ENCODE data around the gene DDIT3.

Gene DDIT3

DNA sequence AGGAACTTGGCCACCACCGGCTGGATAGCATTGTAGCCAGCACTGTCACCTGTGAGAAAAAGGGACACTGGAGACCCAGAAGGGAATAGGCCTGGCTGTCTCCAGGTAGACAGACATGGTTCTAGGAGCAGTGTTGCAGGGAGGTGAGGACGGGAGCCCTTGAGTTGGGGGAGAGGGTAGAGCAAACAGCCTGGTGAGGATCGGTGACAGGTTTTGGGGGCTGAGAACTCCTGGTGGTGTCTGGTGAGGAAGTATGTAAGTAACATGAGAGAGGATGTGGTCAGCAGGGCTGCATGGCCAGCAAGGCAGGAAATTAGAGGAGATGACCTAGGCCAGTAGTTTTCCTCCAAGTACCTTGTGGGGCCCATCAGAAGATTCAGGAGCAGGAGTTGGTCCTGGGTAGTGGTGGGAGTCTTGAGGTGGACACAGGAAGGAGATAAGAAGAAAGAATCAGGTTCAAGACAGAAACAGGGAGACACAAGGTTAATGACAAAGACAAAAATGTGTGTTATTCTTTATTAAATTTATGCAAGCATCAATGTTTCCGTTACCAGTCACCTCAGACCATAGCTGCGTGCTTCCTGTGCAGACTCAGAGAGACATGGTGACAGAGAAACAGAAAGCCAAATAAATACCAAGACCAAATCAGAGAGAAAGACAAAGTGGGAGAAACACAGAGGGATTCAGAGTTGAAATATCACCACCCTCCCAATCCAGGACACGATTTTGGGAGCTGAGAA lies 40.8 kb downstream of the DDIT3 start, which contains the start of gene ARHGAP9:
Gene ARHGAP9 (minus strand): TSS at position 491 of the 740 bp plus-strand sequence. CDS start 460 bp downstream, at position 31.
- no peak for DNase-seq

DNA sequence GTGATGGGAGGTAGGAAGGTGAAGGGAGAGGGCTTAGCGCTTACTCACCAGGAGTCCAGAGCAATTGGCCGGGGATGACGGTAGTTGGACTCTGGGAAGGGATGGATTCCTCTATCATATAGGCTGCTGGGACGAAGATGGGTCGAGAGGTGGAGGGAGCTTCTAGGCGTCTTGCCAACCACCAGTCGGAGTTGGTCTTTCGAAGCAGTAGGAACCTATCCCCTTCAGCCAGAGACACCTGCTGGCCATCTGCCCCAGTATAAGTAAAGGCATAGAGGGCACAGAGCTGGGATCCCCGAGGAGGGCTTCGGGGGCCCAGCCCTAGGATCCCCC lies 41.3 kb downstream of the DDIT3 start:
- no peak for DNase-seq

DNA sequence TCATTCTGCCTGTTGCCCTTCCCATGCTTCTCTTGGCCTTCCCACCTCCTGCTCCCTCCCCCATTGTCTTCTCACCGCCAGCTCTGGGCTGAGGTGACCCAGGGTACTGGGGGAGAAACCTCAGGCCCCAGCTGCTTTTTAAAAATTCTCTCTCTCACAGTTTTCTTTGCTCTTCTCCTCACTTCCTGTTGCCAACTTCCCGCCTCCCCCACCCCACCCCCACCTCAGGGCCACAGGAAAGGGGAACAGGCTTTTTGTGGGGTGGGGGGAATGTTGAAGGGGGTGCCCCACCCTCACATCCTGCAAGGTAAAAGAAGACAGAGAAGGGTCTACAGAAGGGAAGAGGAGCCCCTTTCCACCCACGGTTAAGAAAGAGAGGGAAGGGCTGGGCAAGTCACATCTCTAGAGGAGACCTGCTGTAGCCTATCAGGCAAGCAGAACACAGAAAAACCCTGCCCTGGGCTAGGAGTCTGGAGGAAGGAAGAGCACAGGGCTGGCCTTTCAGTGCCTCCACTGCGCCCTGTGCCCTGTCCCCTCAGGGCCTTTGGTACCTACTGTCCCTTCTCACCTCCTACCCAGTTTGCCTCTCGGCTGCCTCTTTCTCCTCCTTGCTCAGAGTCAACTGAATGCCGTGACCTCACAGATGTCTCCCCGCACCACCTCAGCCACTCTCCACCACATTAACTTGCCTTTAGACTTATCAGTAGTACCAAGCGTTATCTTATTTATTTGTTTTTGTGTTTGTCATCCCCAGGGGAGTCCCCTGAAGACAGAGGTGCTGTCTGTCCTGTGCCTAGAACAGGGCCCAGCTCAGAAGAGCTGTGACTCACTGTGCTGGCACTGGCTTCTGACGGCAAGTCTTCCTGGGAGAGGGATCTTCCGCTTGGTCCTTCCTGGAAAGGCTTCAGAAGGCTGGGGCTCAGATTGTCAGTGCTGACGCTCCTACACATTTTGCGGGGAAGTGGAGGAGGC lies 42.3 kb downstream of the DDIT3 start:
- no peak for DNase-seq

DNA sequence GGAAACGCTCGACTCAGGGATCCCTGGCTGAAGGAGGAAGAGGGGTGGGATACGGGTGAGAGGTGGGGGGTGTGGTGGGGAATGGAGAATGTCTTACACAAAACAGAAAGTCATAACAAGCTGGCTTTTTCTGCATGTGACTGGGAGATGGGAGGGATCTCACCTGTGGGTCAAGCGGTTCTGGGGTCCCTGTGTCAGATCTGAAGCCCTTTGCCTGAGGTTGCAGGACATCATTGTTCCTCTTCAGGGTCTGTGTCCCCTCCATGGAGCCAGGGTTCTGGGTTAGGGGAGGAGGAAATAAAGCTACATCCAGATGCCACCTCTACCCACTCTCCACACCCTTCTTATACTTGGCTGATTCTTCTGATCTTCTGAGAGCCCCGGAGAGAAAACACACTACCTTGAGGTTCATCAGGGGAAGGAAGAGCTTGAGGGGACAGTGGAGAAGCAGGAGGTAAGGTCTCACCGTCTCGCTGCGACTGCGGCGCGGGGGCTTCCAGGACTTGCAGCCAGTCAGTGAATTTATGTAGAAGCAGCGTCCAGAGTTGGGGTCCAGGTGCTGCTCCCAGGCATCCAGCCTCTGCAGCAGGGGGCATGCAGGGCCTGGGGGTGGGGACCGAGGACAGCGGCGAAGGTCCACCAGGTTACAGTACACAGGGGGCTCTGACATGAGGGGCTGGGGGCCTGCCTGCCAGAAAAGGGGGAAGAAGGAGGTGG lies 43.2 kb downstream of the DDIT3 start:
- no peak for DNase-seq

- DNase-seq: no peak
Observed at GRCh38 chr12:57476162-57476992, 43.9 kb downstream of the DDIT3 start.

- DNase-seq: no peak
Observed at GRCh38 chr12:57475271-57476161, 44.8 kb downstream of the DDIT3 start.

GRCh38 chr12:57474862-57475261 lies 45.5 kb downstream of the DDIT3 start:
- no peak for DNase-seq

DNA sequence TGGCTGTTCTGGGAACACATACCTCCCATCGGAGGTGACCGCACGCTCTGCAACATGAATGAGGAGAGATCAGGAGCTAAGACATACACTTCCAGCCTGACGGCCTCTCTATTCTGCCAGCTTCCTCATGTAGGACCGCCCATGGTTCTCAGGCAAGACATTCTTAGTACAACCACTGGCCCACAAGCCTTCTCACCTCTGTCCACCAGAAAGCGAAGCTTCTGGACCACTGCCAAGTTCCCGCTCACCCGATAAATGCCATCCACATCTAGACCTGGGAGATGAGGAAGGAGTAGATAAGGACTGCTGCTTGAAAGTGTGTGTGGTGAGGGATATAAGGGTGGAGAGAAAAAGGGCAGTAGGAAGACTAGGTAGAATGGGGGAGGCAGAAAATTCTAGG lies 45.9 kb downstream of the DDIT3 start:
- no peak for DNase-seq

DNA sequence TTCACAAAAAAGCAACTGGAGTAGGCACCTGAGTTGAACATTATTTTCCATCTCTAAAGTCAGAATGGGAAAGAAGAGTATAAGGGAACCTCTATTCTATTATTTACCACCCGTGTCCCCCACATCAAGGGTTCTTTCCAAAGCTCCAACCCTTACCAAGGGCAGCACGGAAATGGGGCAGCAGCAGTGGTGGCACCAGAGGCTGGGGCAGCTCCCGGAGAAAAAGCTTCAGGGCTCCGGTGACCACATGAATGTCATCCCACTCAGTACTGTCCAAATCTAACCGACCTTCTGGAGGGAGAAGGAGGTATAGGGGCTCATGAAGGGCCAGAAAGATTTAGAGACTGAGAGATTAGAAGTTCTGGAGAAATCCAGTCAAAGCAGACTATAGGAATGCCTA lies 46.4 kb downstream of the DDIT3 start:
- no peak for DNase-seq

DNA sequence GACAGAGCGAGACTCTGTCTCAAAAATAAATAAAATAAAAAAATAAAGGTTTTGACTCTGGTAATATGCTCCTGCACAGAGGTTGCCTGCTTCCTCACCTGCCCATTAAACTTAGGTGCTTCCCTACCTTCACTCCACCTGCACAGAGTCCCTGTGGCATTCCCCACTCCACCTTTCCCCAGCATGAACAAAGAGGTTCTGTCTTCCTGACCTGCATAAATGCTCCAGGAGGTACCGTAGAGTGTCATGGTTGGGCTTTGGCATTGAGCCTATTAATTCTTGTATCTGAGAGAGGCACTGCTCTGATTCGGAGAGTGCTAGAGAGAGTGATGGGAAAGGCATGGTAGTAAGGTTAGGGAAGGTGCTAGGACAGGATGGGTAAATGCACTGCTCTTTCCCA lies 46.9 kb downstream of the DDIT3 start:
- no peak for DNase-seq

GRCh38 chr12:57472391-57472790 lies 47.9 kb downstream of the DDIT3 start:
- DNase-seq: no peak

DNA sequence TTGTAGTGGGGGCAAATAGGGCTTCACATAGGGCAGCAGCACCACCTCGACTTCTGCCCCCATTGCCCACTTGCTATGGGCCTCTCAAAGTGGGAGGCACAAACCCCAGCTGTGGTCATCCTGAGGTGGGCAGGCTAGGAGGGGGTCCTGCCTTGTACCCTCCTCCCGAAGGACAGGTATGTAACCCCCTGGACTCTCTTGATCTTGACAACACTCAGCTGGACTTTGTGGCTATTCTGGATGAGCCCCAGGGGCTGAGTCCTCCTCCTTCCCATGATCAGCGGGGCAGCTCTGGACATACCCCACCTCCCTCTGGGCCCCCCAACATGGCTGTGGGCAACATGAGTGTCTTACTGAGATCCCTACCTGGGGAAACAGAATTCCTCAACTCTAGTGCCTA lies 48.7 kb downstream of the DDIT3 start:
- no peak for DNase-seq

- no peak for DNase-seq
Observed at GRCh38 chr12:57470970-57471656, 49.2 kb downstream of the DDIT3 start.

DNA sequence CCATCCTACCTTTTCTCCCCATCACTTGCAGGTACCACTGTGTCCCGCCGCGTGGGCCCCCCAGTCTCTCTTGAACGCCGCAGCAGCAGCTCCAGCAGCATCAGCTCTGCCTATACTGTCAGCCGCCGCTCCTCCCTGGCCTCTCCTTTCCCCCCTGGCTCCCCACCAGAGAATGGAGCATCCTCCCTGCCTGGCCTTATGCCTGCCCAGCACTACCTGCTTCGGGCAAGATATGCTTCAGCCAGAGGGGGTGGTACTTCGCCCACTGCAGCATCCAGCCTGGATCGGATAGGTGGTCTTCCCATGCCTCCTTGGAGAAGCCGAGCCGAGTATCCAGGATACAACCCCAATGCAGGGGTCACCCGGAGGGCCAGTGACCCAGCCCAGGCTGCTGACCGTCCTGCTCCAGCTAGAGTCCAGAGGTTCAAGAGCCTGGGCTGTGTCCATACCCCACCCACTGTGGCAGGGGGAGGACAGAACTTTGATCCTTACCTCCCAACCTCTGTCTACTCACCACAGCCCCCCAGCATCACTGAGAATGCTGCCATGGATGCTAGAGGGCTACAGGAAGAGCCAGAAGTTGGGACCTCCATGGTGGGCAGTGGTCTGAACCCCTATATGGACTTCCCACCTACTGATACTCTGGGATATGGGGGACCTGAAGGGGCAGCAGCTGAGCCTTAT lies 49.9 kb downstream of the DDIT3 start:
- no peak for DNase-seq

DNA sequence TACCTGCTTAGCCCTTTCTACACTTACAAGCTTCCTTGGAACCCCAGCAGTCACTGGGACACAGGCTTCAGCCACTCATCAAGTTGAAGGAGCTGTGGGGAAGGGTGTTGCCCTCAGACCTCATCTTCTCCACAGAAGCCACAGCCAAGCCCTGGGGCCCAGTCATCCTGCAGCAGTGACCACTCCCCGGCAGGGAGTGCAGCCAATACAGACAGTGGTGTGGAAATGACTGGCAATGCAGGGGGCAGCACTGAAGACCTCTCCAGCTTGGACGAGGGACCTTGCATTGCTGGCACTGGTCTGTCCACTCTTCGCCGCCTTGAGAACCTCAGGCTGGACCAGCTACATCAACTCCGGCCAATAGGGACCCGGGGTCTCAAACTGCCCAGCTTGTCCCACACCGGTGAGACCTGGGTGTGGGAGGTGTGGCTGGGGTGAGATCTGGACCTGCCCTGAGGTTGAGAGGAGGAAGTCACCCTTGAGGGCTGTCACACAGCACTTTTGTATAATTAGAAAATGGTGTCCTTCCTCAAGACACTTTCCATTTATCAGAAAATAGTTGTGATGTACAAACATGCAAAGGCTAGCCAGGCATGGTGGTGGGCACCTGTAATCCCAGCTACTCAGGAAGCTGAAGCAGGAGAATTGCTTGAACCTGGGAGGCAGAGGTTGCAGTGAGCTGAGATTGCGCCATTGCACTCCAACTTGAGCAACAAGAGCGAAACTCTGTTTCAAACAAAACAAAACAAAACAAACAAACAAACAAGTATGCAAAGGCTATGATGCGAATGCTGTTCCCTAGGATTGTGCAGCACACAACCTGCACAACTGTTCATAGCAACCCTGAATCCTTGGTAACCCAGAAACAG lies 50.8 kb downstream of the DDIT3 start:
- DNase-seq: no peak

- DNase-seq: no peak
Observed at GRCh38 chr12:57467915-57468314, 52.4 kb downstream of the DDIT3 start.

DNA sequence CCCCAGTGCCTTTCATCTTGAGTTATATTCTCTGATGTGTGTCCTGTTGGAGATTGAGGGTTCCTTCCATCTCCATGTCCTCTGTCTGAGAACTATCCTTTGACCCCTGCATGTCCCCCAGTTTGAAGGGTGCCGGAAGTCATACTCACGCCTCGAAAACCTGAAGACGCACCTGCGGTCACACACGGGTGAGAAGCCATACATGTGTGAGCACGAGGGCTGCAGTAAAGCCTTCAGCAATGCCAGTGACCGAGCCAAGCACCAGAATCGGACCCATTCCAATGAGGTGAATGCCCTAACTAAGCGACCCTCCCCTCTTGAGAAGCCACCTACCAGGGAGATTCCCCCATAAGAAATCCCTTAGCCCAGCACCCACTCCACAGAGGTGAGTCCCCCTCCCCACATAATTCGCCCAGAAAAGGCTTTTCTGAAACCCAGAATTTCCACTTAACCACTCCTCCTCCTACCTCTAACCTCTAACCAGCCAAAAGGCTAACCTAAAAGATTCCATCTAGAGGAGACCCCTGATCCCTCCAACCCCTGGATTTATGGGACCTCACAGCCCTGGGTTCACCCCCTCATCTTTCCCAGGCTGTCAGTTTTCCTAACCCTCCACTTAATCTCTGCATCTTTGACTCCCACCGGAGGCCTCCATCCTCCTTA lies 53.0 kb downstream of the DDIT3 start:
- no peak for DNase-seq
